Upper lobe of left lung (tissue), 6 donors: ENCODE data around the gene PIK3R6. TPM values are rescaled to one million over a fixed set of nuclear protein-coding genes. Genes with fewer than 3 reads are reported as not detected.

ENCODE experiments used
- ATAC-seq, 2 donors: fragments of 200-7000 bp; cut with Tn5 transposase; one replicate each; pipeline ENCODE4 v1.9.1; 2022; ENCODE audit warnings: mild to moderate bottlenecking in 2 of 2, moderate library complexity in 2 of 2; ENCODE audit not compliant: low FRiP score in 2 of 2
- DNase-seq, 2 donors: peaks; one replicate each; pipeline ENCODE4 v3.0.0-alpha.2; 2019 to 2020
- H3K27ac ChIP-seq, 4 donors: fragments of 200-600 bp; sonication (generic); one replicate each; pipeline ENCODE4 v1.5.1; 2016 to 2019
- H3K27me3 ChIP-seq, 4 donors: fragments of 200-600 bp; sonication (generic); one replicate each; pipeline ENCODE4 v1.5.1; 2017 to 2019
- H3K36me3 ChIP-seq, 4 donors: fragments of 200-600 bp; sonication (generic); one replicate each; pipeline ENCODE4 v1.5.1; 2016 to 2019
- H3K4me1 ChIP-seq, 4 donors: fragments of 200-600 bp; sonication (generic); one replicate each; pipeline ENCODE4 v1.5.1; 2018 to 2019
- H3K4me3 ChIP-seq, 4 donors: fragments of 200-600 bp; sonication (generic); one replicate each; pipeline ENCODE4 v1.5.1; 2017 to 2019; ENCODE audit warnings: mild to moderate bottlenecking in 2 of 4, moderate library complexity in 1 of 4
- H3K9me3 ChIP-seq, 4 donors: fragments of 200-600 bp; sonication (generic); one replicate each; pipeline ENCODE4 v1.5.1; 2018 to 2019
- CTCF ChIP-seq, 6 experiments: fragments of 450-650 bp in 4 of 6; fragments of 200-600 bp in 2 of 6; sonication (generic) in 2 of 6; IDR thresholded peaks; one replicate each; pipeline ENCODE4 v1.5.1; 2016 to 2019; ENCODE audit warnings: antibody characterized with exemption in 6 of 6
- EP300 ChIP-seq, 4 donors: sonication (generic); formaldehyde crosslinking; IDR thresholded peaks; one replicate each; pipeline ENCODE4 v1.5.1; 2017; ENCODE audit warnings: antibody characterized with exemption in 4 of 4, control low read depth in 2 of 4
- POLR2A ChIP-seq, 4 donors: fragments of 450-650 bp; IDR thresholded peaks; one replicate each; pipeline ENCODE4 v1.5.1; 2016 to 2017; ENCODE audit warnings: antibody characterized with exemption in 4 of 4, mild to moderate bottlenecking in 2 of 4
- POLR2AphosphoS5 ChIP-seq, 2 donors: sonication (generic); formaldehyde crosslinking; IDR thresholded peaks; one replicate each; pipeline ENCODE4 v1.5.1; 2017; ENCODE audit warnings: antibody characterized with exemption in 2 of 2
- WGBS, 2 donors: methylation state at CpG; one replicate each; pipeline ENCODE4 v1.1.5; 2017 to 2018; 5-methylcytosine and 5-hydroxymethylcytosine counted together
- total RNA-seq, 6 donors: library from RNA; depleted of rRNA in 4 of 6; stranded (reverse); fragments of >200 nt in 4 of 6; gene quantifications; one replicate each; pipeline versions ENCODE4 v1.1.0 to v1.2.1, GENCODE V29; 2016 to 2021
- donor health status: DM: no; HTN: no; CAD: no; lungs with moderate emphysema.
- donor health status: DM: no; HTN: yes; CAD: no; lungs with severe emphysema.

PIK3R6 gene
- total RNA-seq, 6 donors from 2014 or later: 1.1 to 4.2 (median 2.4) TPM

GRCh38 chr17:8758137-8758596, 109.3 kb downstream of the PIK3R6 start, which contains the start of gene SPDYE4:
Gene SPDYE4 (minus strand): TSS chr17:8758546. CDS start chr17:8758382, 164 bp downstream.
- Histone ChIP-seq H3K27ac (no peak within 1 kb of the TSS), H3K4me3 (no peak within 1 kb of the TSS), H3K27me3 (no peaks in the 10 kb centered on the region), H3K4me1 (no peaks in the 10 kb centered on the region), H3K36me3 (no peaks in the 10 kb centered on the region), H3K9me3 (no peaks in the 10 kb centered on the region)
- no peak for ATAC-seq
- TF ChIP-seq CTCF (IDR thresholded peaks at IDR 0.05) (no peak), EP300 (IDR thresholded peaks at IDR 0.05) (no peak), POLR2AphosphoS5 (IDR thresholded peaks at IDR 0.05) (no peak), POLR2A (IDR thresholded peaks at IDR 0.05) (no peak)
- no peak for DNase-seq
- 92 to 93% methylated on average over 15 of the region's 15 CpGs for WGBS, 2 donors

GRCh38 chr17:8757189-8757588, 110.3 kb downstream of the PIK3R6 start:
- no peaks in the 10 kb centered on the region for H3K27me3 ChIP-seq

GRCh38 chr17:8755590-8756255, 111.8 kb downstream of the PIK3R6 start:
- Histone ChIP-seq H3K36me3 (no peaks in the 10 kb centered on the region), H3K27ac (no peak overlapping the region), H3K27me3 (no peaks in the 10 kb centered on the region), H3K4me1 (no peaks in the 10 kb centered on the region), H3K4me3 (no peak overlapping the region), H3K9me3 (no peaks in the 10 kb centered on the region)
- no peak for DNase-seq
- TF ChIP-seq POLR2AphosphoS5 (IDR thresholded peaks at IDR 0.05) (no peak), EP300 (IDR thresholded peaks at IDR 0.05) (no peak), POLR2A (IDR thresholded peaks at IDR 0.05) (no peak), CTCF (IDR thresholded peaks at IDR 0.05) (no peak)
- WGBS, 2 donors: 88 to 91% methylated on average over 12 of the region's 12 CpGs
- no peak for ATAC-seq

More at GRCh38 chr17:8757189-8757588, 110.3 kb downstream of the PIK3R6 start:
- peak in 1 of 2 donors; percentile 27 for DNase-seq
- H3K36me3 ChIP-seq: no peaks in the 10 kb centered on the region
- TF ChIP-seq POLR2AphosphoS5 (IDR thresholded peaks at IDR 0.05): no peak
- no peak for TF ChIP-seq CTCF (IDR thresholded peaks at IDR 0.05)
- no peak for TF ChIP-seq POLR2A (IDR thresholded peaks at IDR 0.05)
- TF ChIP-seq EP300 (IDR thresholded peaks at IDR 0.05): no peak
- no peak overlapping the region for H3K4me3 ChIP-seq
- no peaks in the 10 kb centered on the region for H3K4me1 ChIP-seq
- no peaks in the 10 kb centered on the region for H3K9me3 ChIP-seq
- WGBS, 2 donors: 85 to 88% methylated on average over 13 of the region's 13 CpGs
- H3K27ac ChIP-seq: no peak overlapping the region
- ATAC-seq: no peak

DNA sequence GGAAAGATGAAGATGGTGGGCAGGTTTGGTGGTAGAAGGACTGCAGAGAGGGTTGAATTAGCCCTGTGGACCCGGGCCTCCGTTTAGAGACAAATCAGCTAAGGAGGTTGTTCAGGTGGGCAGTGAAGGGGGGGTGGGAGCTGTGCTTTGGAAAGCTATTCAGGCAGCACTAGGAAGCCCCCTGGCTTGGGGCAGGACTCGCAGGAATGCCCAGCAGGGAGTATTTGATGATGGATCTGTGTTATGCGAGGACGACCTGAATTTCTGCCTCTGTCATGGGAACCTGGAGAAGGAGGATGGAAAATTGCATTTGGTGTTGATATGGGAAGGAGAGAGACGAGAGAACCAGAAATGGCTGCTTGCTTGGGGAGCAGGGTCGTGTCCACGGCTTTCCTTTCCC, 112.6 kb downstream of the PIK3R6 start:
- Histone ChIP-seq H3K27ac (no peak overlapping the region), H3K4me1 (no peaks in the 10 kb centered on the region), H3K27me3 (no peaks in the 10 kb centered on the region), H3K36me3 (no peaks in the 10 kb centered on the region), H3K9me3 (no peaks in the 10 kb centered on the region), H3K4me3 (no peak overlapping the region)
- ATAC-seq (no peak), DNase-seq (no peak)
- 74% methylated on average over 8 of the region's 8 CpGs for WGBS, 2 donors
- no peak for TF ChIP-seq EP300 (IDR thresholded peaks at IDR 0.05)
- TF ChIP-seq CTCF (IDR thresholded peaks at IDR 0.05): no peak
- no peak for TF ChIP-seq POLR2AphosphoS5 (IDR thresholded peaks at IDR 0.05)
- no peak for TF ChIP-seq POLR2A (IDR thresholded peaks at IDR 0.05)

DNA sequence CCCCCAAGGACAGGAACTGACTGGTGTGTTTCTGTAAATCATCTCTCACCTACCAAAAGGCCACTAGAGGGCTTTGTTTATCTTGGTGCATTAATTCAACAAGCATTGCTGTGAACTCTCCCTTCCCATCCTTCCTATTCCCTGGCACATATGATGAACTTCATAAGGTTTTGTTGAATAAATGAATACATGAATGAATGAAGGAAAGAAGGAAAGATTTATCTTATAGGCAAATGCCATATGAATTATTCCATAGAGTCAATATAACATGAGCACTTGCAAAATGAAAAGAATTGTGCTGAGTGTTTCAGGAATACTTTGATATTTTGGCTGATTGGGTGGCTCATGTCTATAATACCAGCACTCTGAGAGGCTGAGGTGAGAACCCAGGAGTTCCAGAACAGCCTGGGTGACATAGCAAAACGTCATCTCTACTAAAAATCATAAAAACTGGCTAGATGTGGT, 113.5 kb downstream of the PIK3R6 start:
- Histone ChIP-seq H3K27ac (no peak overlapping the region), H3K9me3 (no peaks in the 10 kb centered on the region), H3K36me3 (no peaks in the 10 kb centered on the region), H3K4me1 (no peaks in the 10 kb centered on the region), H3K27me3 (no peaks in the 10 kb centered on the region), H3K4me3 (no peak overlapping the region)
- DNase-seq (no peak), ATAC-seq (no peak)
- 28 to 44% methylated on average over 1 of the region's 1 CpG for WGBS, 2 donors
- no peak for TF ChIP-seq POLR2A (IDR thresholded peaks at IDR 0.05)
- TF ChIP-seq POLR2AphosphoS5 (IDR thresholded peaks at IDR 0.05): no peak
- peak in 3 of 6 experiments; percentile 26 to 34 (median 27) for TF ChIP-seq CTCF (IDR thresholded peaks at IDR 0.05)
- no peak for TF ChIP-seq EP300 (IDR thresholded peaks at IDR 0.05)
